Astrocyte (in vitro differentiated cells and primary cell): Measurements from ENCODE around the gene SYNGR1. TPM values are rescaled to one million over a fixed set of nuclear protein-coding genes. Genes with fewer than 3 reads are reported as not detected.

Source experiments
- DNase-seq: peaks from one replicate; pipeline ENCODE4 v3.0.0-alpha.2; 2010; ENCODE audit warnings: low read depth
- FAIRE-seq: peaks from 2 replicates; lab custom pipeline; 2011; peaks lifted over from hg19 to GRCh38; lab: Jason Lieb, UNC
- H2AFZ ChIP-seq: 2 replicates; pipeline ENCODE4 v1.6.0; 2012; ENCODE audit warnings: low read depth, low read length, inconsistent platforms
- H3K27ac ChIP-seq: 2 replicates; pipeline ENCODE4 v1.5.1; 2011; ENCODE audit warnings: low read depth, low read length, inconsistent platforms
- H3K27me3 ChIP-seq: 2 replicates; pipeline ENCODE4 v1.6.0; 2011; ENCODE audit warnings: low read length, inconsistent platforms; ENCODE audit not compliant: insufficient read depth
- H3K36me3 ChIP-seq: 2 replicates; pipeline ENCODE4 v1.5.1; 2011; ENCODE audit warnings: low read length, inconsistent platforms; ENCODE audit not compliant: insufficient read depth
- H3K4me1 ChIP-seq: 2 replicates; pipeline ENCODE4 v1.5.1; 2011; ENCODE audit warnings: low read length, inconsistent platforms; ENCODE audit not compliant: insufficient read depth
- H3K4me2 ChIP-seq: 2 replicates; pipeline ENCODE4 v1.6.0; 2012; ENCODE audit warnings: low read length, inconsistent platforms
- H3K4me3 ChIP-seq: 2 replicates; pipeline ENCODE4 v1.5.1; 2011; ENCODE audit warnings: low read depth, mild to moderate bottlenecking, low read length, inconsistent platforms; ENCODE audit not compliant: insufficient read depth
- H3K79me2 ChIP-seq: 2 replicates; pipeline ENCODE4 v1.6.0; 2012; ENCODE audit warnings: mild to moderate bottlenecking, low read length, inconsistent platforms; ENCODE audit not compliant: insufficient read depth
- H3K9ac ChIP-seq: 2 replicates; pipeline ENCODE4 v1.6.0; 2012; ENCODE audit warnings: mild to moderate bottlenecking, low read length, inconsistent platforms
- H3K9me3 ChIP-seq: 2 replicates; pipeline ENCODE4 v1.5.1; 2012; ENCODE audit warnings: low read depth, mild to moderate bottlenecking, low read length, inconsistent platforms; ENCODE audit not compliant: insufficient read depth
- H4K20me1 ChIP-seq: 2 replicates; pipeline ENCODE4 v1.6.0; 2012; ENCODE audit warnings: low read length, inconsistent platforms; ENCODE audit not compliant: insufficient read depth
- H3K27ac Mint-ChIP-seq: one replicate; pipeline ENCODE4 v1.8.0; 2021; ENCODE audit warnings: mild to moderate bottlenecking, mixed read lengths; ENCODE audit not compliant: unreplicated experiment
- H3K27me3 Mint-ChIP-seq: one replicate; pipeline ENCODE4 v1.8.0; 2021; ENCODE audit warnings: low read depth, mixed read lengths; ENCODE audit not compliant: unreplicated experiment
- H3K36me3 Mint-ChIP-seq: one replicate; pipeline ENCODE4 v1.8.0; 2021; ENCODE audit warnings: low read depth, mixed read lengths; ENCODE audit not compliant: unreplicated experiment
- H3K4me1 Mint-ChIP-seq: one replicate; pipeline ENCODE4 v1.8.0; 2021; ENCODE audit warnings: low read depth, mixed read lengths; ENCODE audit not compliant: unreplicated experiment
- H3K4me3 Mint-ChIP-seq: one replicate; pipeline ENCODE4 v1.8.0; 2021; ENCODE audit warnings: mild to moderate bottlenecking, moderate library complexity, mixed read lengths; ENCODE audit not compliant: unreplicated experiment
- H3K9me3 Mint-ChIP-seq: one replicate; pipeline ENCODE4 v1.8.0; 2021; ENCODE audit warnings: mild to moderate bottlenecking, mixed read lengths; ENCODE audit not compliant: unreplicated experiment
- CTCF ChIP-seq: IDR thresholded peaks from 2 replicates; pipeline ENCODE4 v1.5.1; 2011; ENCODE audit warnings: low read depth, mild to moderate bottlenecking, inconsistent platforms, low read length, moderate library complexity; ENCODE audit not compliant: insufficient read depth
- EZH2 ChIP-seq: IDR thresholded peaks from 2 replicates; pipeline ENCODE4 v1.6.1; 2012; ENCODE audit warnings: mild to moderate bottlenecking, low read length, inconsistent platforms; ENCODE audit not compliant: insufficient read depth
- total RNA-seq: library from RNA; stranded (reverse); gene quantifications from 2 replicates; pipeline ENCODE4 v1.2.1, GENCODE V29; 2021

Gene SYNGR1
- total RNA-seq, 1 donor from 2014 or later, result 12.0 TPM

GRCh38 chr22:39422101-39422500, 72.3 kb downstream of the SYNGR1 start:
- Histone ChIP-seq H3K9me3 (no peaks in the 10 kb centered on the region), H3K27me3 (no peaks in the 10 kb centered on the region), H3K27ac (no peak overlapping the region), H4K20me1 (no peaks in the 10 kb centered on the region), H3K4me1 (no peaks in the 10 kb centered on the region), H3K36me3 (peaks cover 8% of the 10 kb centered on the region), H3K4me3 (no peak overlapping the region), H2AFZ (no peak overlapping the region), H3K9ac (no peak overlapping the region), H3K4me2 (no peak overlapping the region), H3K79me2 (no peaks in the 10 kb centered on the region)
- Mint-ChIP-seq H3K4me3 (no peak overlapping the region), H3K36me3 (peaks cover 35% of the 10 kb centered on the region), H3K9me3 (no peaks in the 10 kb centered on the region), H3K27me3 (no peaks in the 10 kb centered on the region), H3K27ac (no peak overlapping the region), H3K4me1 (no peaks in the 10 kb centered on the region)
- no peak for TF ChIP-seq CTCF
- no peak for TF ChIP-seq EZH2
- DNase-seq (no peak), FAIRE-seq (no peak)

GRCh38 chr22:39422721-39423120, 72.9 kb downstream of the SYNGR1 start:
- DNase-seq (no peak), FAIRE-seq (no peak)
- TF ChIP-seq CTCF (no peak), EZH2 (no peak)
- no peaks in the 10 kb centered on the region for H3K27me3 Mint-ChIP-seq
- Histone ChIP-seq H3K27me3 (no peaks in the 10 kb centered on the region), H3K4me3 (no peak overlapping the region), H3K79me2 (no peaks in the 10 kb centered on the region), H3K4me1 (no peaks in the 10 kb centered on the region), H3K4me2 (no peak overlapping the region), H2AFZ (no peak overlapping the region), H3K9ac (no peak overlapping the region), H4K20me1 (no peaks in the 10 kb centered on the region), H3K36me3 (peaks cover 8% of the 10 kb centered on the region), H3K9me3 (no peaks in the 10 kb centered on the region), H3K27ac (no peak overlapping the region)
- no peak overlapping the region for H3K27ac Mint-ChIP-seq
- no peaks in the 10 kb centered on the region for H3K4me1 Mint-ChIP-seq
- peaks cover 34% of the 10 kb centered on the region for H3K36me3 Mint-ChIP-seq
- no peaks in the 10 kb centered on the region for H3K9me3 Mint-ChIP-seq
- H3K4me3 Mint-ChIP-seq, result no peak overlapping the region

- H4K20me1 ChIP-seq, result no peaks in the 10 kb centered on the region
- H3K4me1 ChIP-seq, result peaks cover 9% of the 10 kb centered on the region
- H3K9me3 ChIP-seq, result no peaks in the 10 kb centered on the region
- no peaks in the 10 kb centered on the region for H3K79me2 ChIP-seq
- no peak overlapping the region for H3K27ac ChIP-seq
- FAIRE-seq, result no peak
- H3K36me3 ChIP-seq, result peaks cover 3% of the 10 kb centered on the region
- H3K4me2 ChIP-seq, result no peak overlapping the region
- Mint-ChIP-seq H3K9me3 (no peaks in the 10 kb centered on the region), H3K4me1 (peaks cover 3% of the 10 kb centered on the region), H3K27ac (no peak overlapping the region), H3K4me3 (no peak overlapping the region), H3K36me3 (peaks cover 24% of the 10 kb centered on the region), H3K27me3 (no peaks in the 10 kb centered on the region)
- no peak for DNase-seq
- no peaks in the 10 kb centered on the region for H3K27me3 ChIP-seq
- H2AFZ ChIP-seq, result no peak overlapping the region
- TF ChIP-seq EZH2, result no peak
- no peak for TF ChIP-seq CTCF
- H3K9ac ChIP-seq, result no peak overlapping the region
- no peak overlapping the region for H3K4me3 ChIP-seq
Measured at GRCh38 chr22:39423976-39424375, 74.2 kb downstream of the SYNGR1 start.
